H9 (cell line): ENCODE data around the gene DSCAM. TPM values are rescaled to one million over a fixed set of nuclear protein-coding genes. Genes with fewer than 3 reads are reported as not detected.

ENCODE experiments used
- DNase-seq: peaks from one replicate; pipeline ENCODE4 v3.0.0-alpha.2; 2017
- H2AFZ ChIP-seq: one replicate; pipeline ENCODE4 v1.6.1; 2013; ENCODE audit warnings: mild to moderate bottlenecking, low read length, control low read depth, moderate library complexity
- H2AK5ac ChIP-seq: 2 replicates; pipeline ENCODE4 v1.6.1; 2013; ENCODE audit warnings: low read length, control low read depth, mixed read lengths; ENCODE audit not compliant: insufficient read length
- H2BK120ac ChIP-seq: one replicate; pipeline ENCODE4 v1.6.1; 2013; ENCODE audit warnings: low read depth, mild to moderate bottlenecking, low read length, control low read depth, inconsistent platforms; ENCODE audit not compliant: poor library complexity, severe bottlenecking
- H2BK12ac ChIP-seq: 2 replicates; pipeline ENCODE4 v1.6.1; 2013; ENCODE audit warnings: low read length, control low read depth, mixed read lengths, low read depth; ENCODE audit not compliant: insufficient read length
- H2BK15ac ChIP-seq: 2 replicates; pipeline ENCODE4 v1.6.1; 2013; ENCODE audit warnings: low read depth, low read length, control low read depth
- H2BK20ac ChIP-seq: one replicate; pipeline ENCODE4 v1.6.1; 2013; ENCODE audit warnings: low read depth, mild to moderate bottlenecking, low read length, control low read depth, inconsistent platforms; ENCODE audit not compliant: poor library complexity, severe bottlenecking
- H2BK5ac ChIP-seq: 2 replicates; pipeline ENCODE4 v1.6.1; 2013; ENCODE audit warnings: low read length, control low read depth, mixed read lengths; ENCODE audit not compliant: insufficient read length
- H3K14ac ChIP-seq: 2 replicates; pipeline ENCODE4 v1.6.1; 2013; ENCODE audit warnings: low read length, control low read depth; ENCODE audit not compliant: insufficient read depth
- H3K18ac ChIP-seq: 2 replicates; pipeline ENCODE4 v1.6.1; 2013; ENCODE audit warnings: low read depth, mild to moderate bottlenecking, mixed read lengths, low read length, control low read depth; ENCODE audit not compliant: insufficient read length
- H3K23ac ChIP-seq: 2 replicates; pipeline ENCODE4 v1.6.1; 2013; ENCODE audit warnings: low read length, control low read depth, mixed read lengths, low read depth; ENCODE audit not compliant: insufficient read length
- H3K23me2 ChIP-seq: 2 replicates; pipeline ENCODE4 v1.6.1; 2013; ENCODE audit warnings: low read depth, mild to moderate bottlenecking, mixed read lengths, low read length, control low read depth; ENCODE audit not compliant: insufficient read length, poor library complexity, severe bottlenecking
- H3K27ac ChIP-seq: 2 replicates; pipeline ENCODE4 v1.5.1; 2013; ENCODE audit warnings: low read length, control low read depth, mixed read lengths, low read depth; ENCODE audit not compliant: insufficient read length
- H3K27me3 ChIP-seq: 2 replicates; pipeline ENCODE4 v1.6.1; 2013; ENCODE audit warnings: low read length, control low read depth, inconsistent platforms; ENCODE audit not compliant: insufficient read depth
- H3K4ac ChIP-seq: 2 replicates; pipeline ENCODE4 v1.6.1; 2013; ENCODE audit warnings: low read depth, mild to moderate bottlenecking, control low read depth, inconsistent platforms, low read length, moderate library complexity
- H3K4me1 ChIP-seq: 2 replicates; pipeline ENCODE4 v1.6.1; 2013; ENCODE audit warnings: low read length, control low read depth, inconsistent platforms; ENCODE audit not compliant: insufficient read depth
- H3K4me2 ChIP-seq: 2 replicates; pipeline ENCODE4 v1.6.1; 2013; ENCODE audit warnings: low read length, control low read depth, mixed read lengths; ENCODE audit not compliant: insufficient read length, insufficient read depth
- H3K56ac ChIP-seq: 2 replicates; pipeline ENCODE4 v1.6.1; 2013; ENCODE audit warnings: low read depth, mild to moderate bottlenecking, mixed read lengths, low read length, control low read depth; ENCODE audit not compliant: insufficient read length
- H3K79me1 ChIP-seq: 2 replicates; pipeline ENCODE4 v1.6.1; 2013; ENCODE audit warnings: low read depth, mild to moderate bottlenecking, moderate library complexity, low read length, control low read depth, inconsistent platforms; ENCODE audit not compliant: insufficient read depth, poor library complexity, severe bottlenecking
- H3K79me2 ChIP-seq: 2 replicates; pipeline ENCODE4 v1.6.1; 2013; ENCODE audit warnings: low read length, control low read depth, inconsistent platforms; ENCODE audit not compliant: insufficient read depth
- H3K9ac ChIP-seq: 2 replicates; pipeline ENCODE4 v1.6.1; 2013; ENCODE audit warnings: low read length, control low read depth, mixed read lengths; ENCODE audit not compliant: insufficient read length; ENCODE audit errors: extremely low read depth
- H3K9me3 ChIP-seq: one replicate; pipeline ENCODE4 v1.6.1; 2013; ENCODE audit warnings: low read depth, low read length, inconsistent platforms; ENCODE audit not compliant: control insufficient read depth
- H3T11ph ChIP-seq: one replicate; pipeline ENCODE4 v1.6.1; 2013; ENCODE audit warnings: mild to moderate bottlenecking, low read length, control low read depth, inconsistent platforms
- H4K20me1 ChIP-seq: one replicate; pipeline ENCODE4 v1.6.1; 2013; ENCODE audit not compliant: control insufficient read depth, insufficient read length, insufficient read depth
- H4K5ac ChIP-seq: 2 replicates; pipeline ENCODE4 v1.6.1; 2013; ENCODE audit warnings: low read depth, mild to moderate bottlenecking, mixed read lengths, low read length, control low read depth; ENCODE audit not compliant: insufficient read length
- H4K8ac ChIP-seq: replicated peaks from 2 replicates; pipeline ENCODE4 v1.6.1; 2013; ENCODE audit warnings: low read length, control low read depth, mixed read lengths, low read depth; ENCODE audit not compliant: insufficient read length
- H4K91ac ChIP-seq: 2 replicates; pipeline ENCODE4 v1.6.1; 2013; ENCODE audit warnings: low read depth, mild to moderate bottlenecking, moderate library complexity, mixed read lengths, low read length, control low read depth; ENCODE audit not compliant: insufficient read length
- H3K27ac Mint-ChIP-seq, 3 experiments: 2 replicates in 2 of 3; 3 replicates in 1 of 3; pipeline ENCODE4 v1.8.0; 2020 to 2021; ENCODE audit warnings: mixed read lengths in 3 of 3, mild to moderate bottlenecking in 1 of 3, moderate library complexity in 1 of 3
- H3K27me3 Mint-ChIP-seq: 2 replicates; pipeline ENCODE4 v1.8.0; 2021; ENCODE audit warnings: low read depth, mild to moderate bottlenecking, moderate library complexity, mixed read lengths
- H3K36me3 Mint-ChIP-seq, 3 experiments: 2 replicates in 2 of 3; 3 replicates in 1 of 3; pipeline ENCODE4 v1.8.0; 2020 to 2021; ENCODE audit warnings: low read depth in 3 of 3, mixed read lengths in 3 of 3; ENCODE audit not compliant: insufficient read depth in 1 of 3
- H3K4me1 Mint-ChIP-seq, 2 experiments: 2 replicates each; pipeline ENCODE4 v1.8.0; 2020; ENCODE audit warnings: mixed read lengths in 2 of 2
- H3K4me3 Mint-ChIP-seq, 2 experiments: 2 replicates in 1 of 2; 3 replicates in 1 of 2; pipeline ENCODE4 v1.8.0; 2020 to 2021; ENCODE audit warnings: mild to moderate bottlenecking in 2 of 2, mixed read lengths in 2 of 2, moderate library complexity in 1 of 2
- H3K9me3 Mint-ChIP-seq, 2 experiments: 2 replicates in 1 of 2; 3 replicates in 1 of 2; pipeline ENCODE4 v1.8.0; 2020; ENCODE audit warnings: mild to moderate bottlenecking in 2 of 2, mixed read lengths in 2 of 2, moderate library complexity in 1 of 2
- CTCF ChIP-seq: fragments of 200-600 bp; sonication (generic); conservative IDR thresholded peaks from 3 replicates; pipeline ENCODE4 v1.8.0; 2021; ENCODE audit warnings: antibody characterized with exemption, mild to moderate bottlenecking
- WGBS: extraction: QIAGEN DNeasy Blood & Tissue Kit; methylation state at CpG from one replicate; pipeline ENCODE4 v1.1.7; 2013; ENCODE audit warnings: missing lambda C conversion rate, low lambda C conversion rate, mixed read lengths; ENCODE audit not compliant: insufficient read length; ENCODE audit errors: extremely low coverage; 5-methylcytosine and 5-hydroxymethylcytosine counted together
- total RNA-seq: library from RNA; stranded (reverse); gene quantifications from 2 replicates; pipeline ENCODE4 v1.2.1, GENCODE V29; 2021

The DSCAM gene
- total RNA-seq, 1 experiment from 2014 or later: 0.17 TPM

DNA sequence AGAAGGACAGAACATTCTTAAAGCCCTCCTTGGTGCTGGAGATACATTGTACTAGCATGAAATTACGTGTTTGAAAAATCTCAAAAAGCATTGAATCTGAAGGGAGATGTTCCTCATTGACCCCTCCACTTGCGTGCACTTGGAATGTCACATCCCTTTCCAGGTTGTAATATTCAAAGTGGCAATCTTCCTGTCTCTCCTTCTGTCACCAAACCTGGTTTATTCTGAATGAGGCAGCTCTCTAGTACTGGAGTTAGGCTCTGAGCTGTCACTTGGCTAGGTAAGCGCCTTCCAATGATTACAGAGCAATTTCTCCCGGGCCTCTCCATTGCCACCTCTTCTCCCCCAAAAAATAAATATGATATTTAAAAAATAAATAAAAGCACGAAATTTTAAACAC, 855 bp downstream of the DSCAM start:
- H3K23me2 ChIP-seq: peaks cover 9% of the 10 kb centered on the region
- H2BK5ac ChIP-seq: no peak overlapping the region
- H2BK15ac ChIP-seq: no peak overlapping the region
- no peak for DNase-seq
- H3K4me2 ChIP-seq: no peak overlapping the region
- H3K9ac ChIP-seq: no peak overlapping the region
- no peaks in the 10 kb centered on the region for H3K79me2 ChIP-seq
- H3K27ac ChIP-seq: no peak overlapping the region
- H2BK12ac ChIP-seq: no peak overlapping the region
- H3K4ac ChIP-seq: no peak overlapping the region
- H2BK120ac ChIP-seq: no peak overlapping the region
- H2BK20ac ChIP-seq: no peak overlapping the region
- H4K20me1 ChIP-seq: no peaks in the 10 kb centered on the region
- H4K91ac ChIP-seq: no peak overlapping the region
- H3K23ac ChIP-seq: no peak overlapping the region
- H3K79me1 ChIP-seq: no peaks in the 10 kb centered on the region
- H2AFZ ChIP-seq: no peak overlapping the region
- H3T11ph ChIP-seq: no peak overlapping the region
- no peak overlapping the region for H4K5ac ChIP-seq
- no peak overlapping the region for H4K8ac ChIP-seq
- H3K18ac ChIP-seq: no peak overlapping the region
- peaks cover 70% of the 10 kb centered on the region for H3K27me3 Mint-ChIP-seq
- H3K4me3 Mint-ChIP-seq: peak overlapping the region in 1 of 2 experiments; percentile 42; a peak in 1 of 5 replicates
- no peak overlapping the region for H3K27ac Mint-ChIP-seq
- no peak overlapping the region for H3K56ac ChIP-seq
- H3K4me1 ChIP-seq: peaks cover 2% of the 10 kb centered on the region; the same call in 1 of the 2 replicates
- no CpG with 5 or more reads among the region's 5 CpGs for WGBS
- no peaks in the 10 kb centered on the region for H3K9me3 ChIP-seq
- peaks cover 19 to 24% of the 10 kb centered on the region in 2 experiments for H3K4me1 Mint-ChIP-seq
- no peak overlapping the region for H2AK5ac ChIP-seq
- H3K14ac ChIP-seq: no peak overlapping the region
- H3K36me3 Mint-ChIP-seq: peaks cover 0 to 2% (median 0%) of the 10 kb centered on the region in 3 experiments; a peak in 2 of 7 replicates
- peaks cover 5% of the 10 kb centered on the region; the same call in 1 of the 2 replicates for H3K27me3 ChIP-seq
- H3K9me3 Mint-ChIP-seq: no peaks in the 10 kb centered on the region; a peak in 2 of 5 replicates
- no peak for TF ChIP-seq CTCF
